IMR-90 (cell line): Measurements from ENCODE around the gene PRR5. TPM values are rescaled to one million over a fixed set of nuclear protein-coding genes. Genes with fewer than 3 reads are reported as not detected.

ENCODE experiments used
- ATAC-seq: fragments of 200-7000 bp; cut with Tn5 transposase; 2 replicates; pipeline ENCODE4 v1.9.1; 2020; ENCODE audit warnings: low read depth, mild to moderate bottlenecking, moderate library complexity
- BruUV-seq: library from RNA; stranded (reverse); fragments of 400-500 nt; replicated peaks from 2 replicates; lab custom pipeline; 2021; lab: Mats Ljungman, UMichigan
- CTCF ChIA-PET: fragments of 300-600 bp; formaldehyde crosslinking; extraction: SDS; loops from one replicate; lab custom pipeline; 2021; ENCODE audit warnings: antibody characterized with exemption; lab: Yijun Ruan, JAX
- POLR2A ChIA-PET: fragments of 300-600 bp; sonication (Branson Sonifier 250); formaldehyde crosslinking; loops from one replicate; lab custom pipeline; 2022; ENCODE audit warnings: antibody characterized with exemption; ENCODE audit not compliant: unreplicated experiment; lab: Charles Lee
- DNase-seq: peaks from one replicate; pipeline ENCODE4 v3.0.0; 2013
- H2AFZ ChIP-seq: replicated peaks from 2 replicates; pipeline ENCODE3; 2013; ENCODE audit warnings: low read length, mild to moderate bottlenecking; ENCODE audit not compliant: poor library complexity
- H2AK5ac ChIP-seq: 2 replicates; pipeline ENCODE4 v1.6.1; 2013; ENCODE audit warnings: low read depth, low read length, inconsistent platforms
- H2AK9ac ChIP-seq: replicated peaks from 2 replicates; pipeline ENCODE3; 2013; ENCODE audit warnings: mild to moderate bottlenecking, low read depth, low read length, moderate library complexity; ENCODE audit not compliant: poor library complexity
- H2BK120ac ChIP-seq: 2 replicates; pipeline ENCODE4 v1.6.1; 2013; ENCODE audit warnings: low read depth, low read length, inconsistent platforms
- H2BK15ac ChIP-seq: 3 replicates; pipeline ENCODE4 v1.6.1; 2013; ENCODE audit warnings: low read depth, low read length, inconsistent platforms
- H2BK20ac ChIP-seq: 2 replicates; pipeline ENCODE4 v1.6.1; 2013; ENCODE audit warnings: low read depth, mild to moderate bottlenecking, inconsistent platforms, low read length, moderate library complexity
- H2BK5ac ChIP-seq: 2 replicates; pipeline ENCODE4 v1.6.1; 2013; ENCODE audit warnings: mild to moderate bottlenecking, low read depth, low read length, inconsistent platforms; ENCODE audit not compliant: poor library complexity, severe bottlenecking
- H3K14ac ChIP-seq: replicated peaks from 2 replicates; pipeline ENCODE4 v1.6.1; 2013; ENCODE audit warnings: low read depth, low read length, inconsistent platforms
- H3K18ac ChIP-seq: 2 replicates; pipeline ENCODE4 v1.6.1; 2013; ENCODE audit warnings: low read depth, low read length, control low read depth
- H3K23ac ChIP-seq: 2 replicates; pipeline ENCODE4 v1.6.1; 2013; ENCODE audit warnings: low read depth, low read length, inconsistent platforms
- H3K27ac ChIP-seq: 2 replicates; pipeline ENCODE4 v1.5.1; 2013; ENCODE audit warnings: mild to moderate bottlenecking, control low read depth, low read length; ENCODE audit not compliant: insufficient read depth
- H3K27me3 ChIP-seq: 2 replicates; pipeline ENCODE4 v1.6.1; 2013; ENCODE audit warnings: low read length; ENCODE audit not compliant: control insufficient read depth, insufficient read depth
- H3K36me3 ChIP-seq: 2 replicates; pipeline ENCODE4 v1.6.1; 2013; ENCODE audit warnings: low read length, mixed read lengths; ENCODE audit not compliant: control insufficient read depth, insufficient read depth
- H3K4ac ChIP-seq: 2 replicates; pipeline ENCODE4 v1.6.1; 2013; ENCODE audit warnings: low read depth, low read length, inconsistent platforms
- H3K4me1 ChIP-seq: 2 replicates; pipeline ENCODE4 v1.6.1; 2013; ENCODE audit warnings: low read length, mixed read lengths; ENCODE audit not compliant: control insufficient read depth, insufficient read depth
- H3K4me2 ChIP-seq: 2 replicates; pipeline ENCODE4 v1.6.1; 2013; ENCODE audit warnings: low read depth, mild to moderate bottlenecking, control low read depth, low read length, moderate library complexity
- H3K4me3 ChIP-seq: 2 replicates; pipeline ENCODE4 v1.5.1; 2013; ENCODE audit warnings: low read depth, mild to moderate bottlenecking, control low read depth, low read length, moderate library complexity; ENCODE audit not compliant: insufficient read depth
- H3K56ac ChIP-seq: 2 replicates; pipeline ENCODE4 v1.6.1; 2013; ENCODE audit warnings: low read length, inconsistent platforms; ENCODE audit not compliant: insufficient read depth; ENCODE audit errors: extremely low read depth
- H3K79me1 ChIP-seq, 2 experiments: 2 replicates each; pipeline ENCODE4 v1.6.1; 2013; ENCODE audit warnings: low read length in 2 of 2, inconsistent platforms in 1 of 2, low read depth in 1 of 2
- H3K9ac ChIP-seq: 2 replicates; pipeline ENCODE4 v1.6.1; 2013; ENCODE audit warnings: low read depth, low read length, control low read depth
- H3K9me1 ChIP-seq: 2 replicates; pipeline ENCODE4 v1.6.1; 2013; ENCODE audit warnings: low read length, inconsistent platforms; ENCODE audit not compliant: insufficient read depth
- H3K9me3 ChIP-seq: 2 replicates; pipeline ENCODE4 v1.6.1; 2013; ENCODE audit warnings: low read length; ENCODE audit not compliant: control insufficient read depth, insufficient read depth
- H4K20me1 ChIP-seq: 2 replicates; pipeline ENCODE4 v1.6.1; 2013; ENCODE audit warnings: low read length, inconsistent platforms; ENCODE audit not compliant: insufficient read depth
- H4K5ac ChIP-seq: 2 replicates; pipeline ENCODE4 v1.6.1; 2013; ENCODE audit warnings: mild to moderate bottlenecking, low read depth, low read length, control low read depth
- H4K8ac ChIP-seq, 2 experiments: 2 replicates each; pipeline ENCODE4 v1.6.1; 2013; ENCODE audit warnings: low read depth in 2 of 2, low read length in 2 of 2, control low read depth in 1 of 2, inconsistent platforms in 1 of 2
- H4K91ac ChIP-seq: 2 replicates; pipeline ENCODE4 v1.6.1; 2013; ENCODE audit warnings: low read depth, low read length, inconsistent platforms; ENCODE audit not compliant: insufficient read depth
- BHLHE40 ChIP-seq: fragments of 150-350 bp; IDR thresholded peaks from 2 replicates; pipeline ENCODE4 v1.6.1; 2016; ENCODE audit warnings: mild to moderate bottlenecking, low read depth, low read length
- CHD1 ChIP-seq: IDR thresholded peaks from 2 replicates; pipeline ENCODE4 v1.6.1; 2012; ENCODE audit warnings: low read depth, low read length, improper control_type of control experiment
- FOS ChIP-seq: fragments of 150-350 bp; IDR thresholded peaks from 2 replicates; pipeline ENCODE4 v1.6.1; 2016; ENCODE audit warnings: low read depth, low read length
- MAFK ChIP-seq: IDR thresholded peaks from 2 replicates; pipeline ENCODE4 v1.6.1; 2012; ENCODE audit warnings: low read depth, low read length, improper control_type of control experiment
- MAZ ChIP-seq: IDR thresholded peaks from 2 replicates; pipeline ENCODE4 v1.6.1; 2012; ENCODE audit warnings: low read depth, mild to moderate bottlenecking, low read length, improper control_type of control experiment, moderate library complexity, borderline replicate concordance
- NFE2L2 ChIP-seq: fragments of 150-350 bp; IDR thresholded peaks from 2 replicates; pipeline ENCODE4 v1.6.1; 2016; ENCODE audit warnings: low read depth, mild to moderate bottlenecking, low read length
- POLR2A ChIP-seq: IDR thresholded peaks from 2 replicates; pipeline ENCODE4 v1.6.1; 2012; ENCODE audit warnings: mild to moderate bottlenecking, low read depth, low read length
- RCOR1 ChIP-seq: IDR thresholded peaks from 2 replicates; pipeline ENCODE4 v1.6.1; 2012; ENCODE audit warnings: mild to moderate bottlenecking, low read length, improper control_type of control experiment; ENCODE audit not compliant: insufficient replicate concordance
- RFX5 ChIP-seq: IDR thresholded peaks from 2 replicates; pipeline ENCODE4 v1.8.0; 2012; ENCODE audit warnings: low read depth, mild to moderate bottlenecking, low read length, moderate library complexity
- USF2 ChIP-seq: fragments of 150-350 bp; IDR thresholded peaks from 2 replicates; pipeline ENCODE4 v1.6.1; 2017; ENCODE audit warnings: mild to moderate bottlenecking, antibody characterized with exemption, low read length, low read depth
- WGBS, 2 experiments: methylation state at CpG; one replicate each; pipeline versions ENCODE4 v1.1.5 to v1.1.7; 2013; ENCODE audit warnings: missing lambda C conversion rate in 2 of 2; ENCODE audit not compliant: insufficient read length in 1 of 2; ENCODE audit errors: extremely low coverage in 2 of 2; 5-methylcytosine and 5-hydroxymethylcytosine counted together
- dilution Hi-C: fragments of 300-500 bp; cut with HindIII; formaldehyde crosslinking; loops from one replicate; pipeline ENCODE4 v1.14.3; 2018; ENCODE audit warnings: low sequenced_read_pairs; ENCODE audit not compliant: unreplicated experiment
- in situ Hi-C: fragments of 300-500 bp; cut with MboI; formaldehyde crosslinking; loops from 3 replicates; pipeline ENCODE4 v1.14.3; 2019; ENCODE audit warnings: low sequenced_read_pairs, inconsistent platforms, mixed read lengths
- intact Hi-C: fragments of 100-400 bp; cut with micrococcal nuclease; formaldehyde crosslinking; loops from 2 replicates; pipeline ENCODE4 v1.10.0; 2022
- polyA plus RNA-seq, 3 experiments: library from polyadenylated mRNA; depleted of rRNA; stranded (reverse); fragments of >200 nt; gene quantifications; 2 replicates each; pipeline ENCODE4 v1.2.3, GENCODE V29; 2012; ENCODE audit warnings: low replicate concordance in 1 of 3
- total RNA-seq: library from RNA; depleted of rRNA; stranded (reverse); fragments of >200 nt; gene quantifications from 2 replicates; pipeline ENCODE4 v1.2.3, GENCODE V29; 2012

The PRR5 gene
- total and polyA plus RNA-seq, 2 of the 4 experiments (the other 2 are of a cell fraction) = 8.1 to 24.3 TPM

DNA sequence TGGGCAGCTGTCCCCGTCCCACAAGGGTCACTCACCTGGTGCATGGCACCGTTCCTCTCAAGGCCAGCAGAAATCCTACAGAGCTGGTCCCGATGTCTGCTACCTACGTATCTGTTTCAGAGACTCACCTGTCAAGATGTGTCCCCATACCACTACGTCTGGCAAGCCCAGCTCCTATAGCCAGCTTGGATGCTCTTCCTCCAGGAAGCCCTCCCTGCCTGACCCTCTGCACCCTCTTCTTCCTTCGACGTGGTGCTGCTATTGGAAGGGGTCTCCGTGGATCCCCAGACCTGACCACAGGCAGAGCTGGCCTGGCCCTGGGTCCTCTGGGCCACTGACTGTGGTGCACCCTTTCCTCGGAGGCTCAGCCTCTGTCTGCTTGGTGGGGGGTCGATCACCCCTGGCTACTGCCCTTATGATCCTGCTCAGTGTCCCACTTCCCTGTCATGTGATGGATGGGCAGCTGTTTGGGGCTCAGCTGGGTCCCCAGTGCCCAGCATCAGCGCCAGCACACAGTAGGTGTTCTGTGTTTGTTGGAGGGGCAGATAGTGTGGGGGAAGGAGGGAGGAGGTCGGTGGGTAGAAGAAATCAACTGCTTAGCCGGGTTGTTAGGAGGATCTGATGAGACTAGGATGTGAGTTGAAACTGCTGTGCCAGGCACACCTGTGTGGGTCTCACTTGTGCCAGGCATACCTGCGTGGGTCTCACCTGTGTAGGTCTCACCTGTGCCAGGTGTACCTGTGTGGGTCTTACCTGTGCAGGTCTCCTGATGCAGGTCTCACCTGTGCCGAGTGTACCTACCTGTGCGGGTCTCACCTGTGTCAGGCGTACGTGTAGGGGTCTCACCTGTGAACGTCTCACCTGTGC, 28.7 kb downstream of the PRR5 start:
- no peak overlapping the region for H3K9ac ChIP-seq
- no peak overlapping the region for H2BK15ac ChIP-seq
- in situ Hi-C loops (no loop called here), dilution Hi-C loops (no loop called here), intact Hi-C loops (loop anchor here (5.0 kb wide), 1 partner anchor 178 kb away; no protein-coding TSS in a partner anchor)
- no peak overlapping the region for H3K14ac ChIP-seq
- H3K27ac ChIP-seq = no peak overlapping the region
- H3K9me1 ChIP-seq = peaks cover 11% of the 10 kb centered on the region
- H2BK20ac ChIP-seq = no peak overlapping the region
- DNase-seq = no peak
- no peak overlapping the region for H4K8ac ChIP-seq
- H2AFZ ChIP-seq = peak overlapping the region; percentile 41
- H3K9me3 ChIP-seq = no peaks in the 10 kb centered on the region
- peak overlapping the region; percentile 17; the same call in 1 of the 2 replicates for H3K56ac ChIP-seq
- no peak overlapping the region for H2BK5ac ChIP-seq
- H2BK120ac ChIP-seq = no peak overlapping the region
- 0 out of 2 replicates have a peak overlapping the region, but pooled peaks have one; percentile 19 for H3K4ac ChIP-seq
- no peak for ATAC-seq
- peaks cover 4 to 10% of the 10 kb centered on the region in 2 experiments; a peak in 1 of 4 replicates for H3K79me1 ChIP-seq
- ChIA-PET CTCF (interaction anchor here (0.6 kb wide), 1 partner anchor 14 kb away, joined by 3 read pairs; no protein-coding TSS in a partner anchor), POLR2A (no interaction called here)
- peak overlapping the region; percentile 81 for H2AK9ac ChIP-seq
- H4K91ac ChIP-seq = no peak overlapping the region
- no peak overlapping the region for H3K23ac ChIP-seq
- H4K20me1 ChIP-seq = peaks cover 21% of the 10 kb centered on the region
- peaks cover 12% of the 10 kb centered on the region for H3K4me1 ChIP-seq
- no TSS peak for BruUV-seq
- WGBS, 2 experiments = 82% methylated on average over 10 of the region's 19 CpGs; no CpG with 5 or more reads in 1 of the 2 experiments
- no peak overlapping the region for H3K18ac ChIP-seq
- no peak overlapping the region for H4K5ac ChIP-seq
- no peak overlapping the region for H3K4me2 ChIP-seq
- H2AK5ac ChIP-seq = no peak overlapping the region
- no peak overlapping the region for H3K4me3 ChIP-seq
- no peak for TF ChIP-seq POLR2A
- no peak for TF ChIP-seq CHD1
- TF ChIP-seq BHLHE40 = no peak
- TF ChIP-seq MAZ = no peak
- no peak for TF ChIP-seq NFE2L2
- no peak for TF ChIP-seq FOS
- TF ChIP-seq USF2 = no peak
- TF ChIP-seq RCOR1 = no peak
- no peak for TF ChIP-seq MAFK
- no peak for TF ChIP-seq RFX5
- H3K27me3 ChIP-seq = no peaks in the 10 kb centered on the region
- peaks cover 29% of the 10 kb centered on the region for H3K36me3 ChIP-seq
